ENCODE data around the gene SLC1A1.

DNA sequence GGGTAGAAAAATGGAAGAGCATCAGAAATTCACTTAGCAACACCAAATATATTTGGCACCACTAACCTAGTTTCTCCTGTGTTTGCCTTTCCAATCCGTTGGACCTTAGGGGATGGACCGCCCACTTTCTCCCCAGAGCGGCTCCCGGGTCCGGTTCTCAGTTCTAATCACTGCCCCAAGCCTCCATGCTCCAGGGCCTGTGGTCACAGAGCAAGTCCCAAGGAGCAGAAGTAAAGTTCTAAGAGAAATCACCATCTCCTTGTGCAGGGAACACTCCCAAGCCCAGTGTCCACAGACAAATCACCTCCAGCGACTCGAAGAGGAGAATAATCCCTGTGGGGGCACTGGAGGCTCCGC lies 728 bp upstream of the SLC1A1 start:
- TF ChIP-seq, protein P1, sequence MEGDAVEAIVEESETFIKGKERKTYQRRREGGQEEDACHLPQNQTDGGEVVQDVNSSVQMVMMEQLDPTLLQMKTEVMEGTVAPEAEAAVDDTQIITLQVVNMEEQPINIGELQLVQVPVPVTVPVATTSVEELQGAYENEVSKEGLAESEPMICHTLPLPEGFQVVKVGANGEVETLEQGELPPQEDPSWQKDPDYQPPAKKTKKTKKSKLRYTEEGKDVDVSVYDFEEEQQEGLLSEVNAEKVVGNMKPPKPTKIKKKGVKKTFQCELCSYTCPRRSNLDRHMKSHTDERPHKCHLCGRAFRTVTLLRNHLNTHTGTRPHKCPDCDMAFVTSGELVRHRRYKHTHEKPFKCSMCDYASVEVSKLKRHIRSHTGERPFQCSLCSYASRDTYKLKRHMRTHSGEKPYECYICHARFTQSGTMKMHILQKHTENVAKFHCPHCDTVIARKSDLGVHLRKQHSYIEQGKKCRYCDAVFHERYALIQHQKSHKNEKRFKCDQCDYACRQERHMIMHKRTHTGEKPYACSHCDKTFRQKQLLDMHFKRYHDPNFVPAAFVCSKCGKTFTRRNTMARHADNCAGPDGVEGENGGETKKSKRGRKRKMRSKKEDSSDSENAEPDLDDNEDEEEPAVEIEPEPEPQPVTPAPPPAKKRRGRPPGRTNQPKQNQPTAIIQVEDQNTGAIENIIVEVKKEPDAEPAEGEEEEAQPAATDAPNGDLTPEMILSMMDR (IDR thresholded peaks at IDR 0.05), result no peak
- TF ChIP-seq POLR2A (IDR thresholded peaks at IDR 0.05), result no peak
